GM21529 (cell line): ENCODE measurements around the gene RBM23.
"Not testable (repeated sequence)": the region's sequence is repeated elsewhere in the genome, so short reads cannot be mapped to it uniquely, and the experiment has no call there.

Experiments
- ATAC-seq: cut with Tn5 transposase; IDR thresholded peaks from one replicate; pipeline ENCODE4 v1.9.1; 2021; ENCODE audit not compliant: unreplicated experiment

The RBM23 gene

GRCh38 chr14:22870811-22871223 lies 48.1 kb downstream of the RBM23 start:
- ATAC-seq, result peak; percentile 39

DNA sequence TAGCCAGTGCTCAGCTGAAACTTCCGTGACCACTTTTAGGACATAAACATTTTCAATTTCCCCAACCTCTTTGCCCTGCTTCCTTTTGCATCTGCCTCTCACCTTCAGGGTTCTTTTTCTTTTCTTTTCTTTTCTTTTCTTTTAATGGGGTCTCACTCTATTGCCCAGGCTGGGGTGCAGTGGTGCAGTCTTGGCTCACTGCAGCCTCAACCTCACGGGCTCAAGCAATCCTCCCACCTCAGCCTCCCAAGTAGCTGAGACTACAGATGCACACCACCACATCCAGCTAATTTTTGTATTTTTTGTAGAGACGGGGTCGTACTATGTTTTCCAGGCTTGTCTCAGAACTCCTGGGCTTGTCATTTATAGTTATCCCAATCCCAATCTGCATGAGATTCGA lies 52.1 kb downstream of the RBM23 start:
- ATAC-seq, result no peak

DNA sequence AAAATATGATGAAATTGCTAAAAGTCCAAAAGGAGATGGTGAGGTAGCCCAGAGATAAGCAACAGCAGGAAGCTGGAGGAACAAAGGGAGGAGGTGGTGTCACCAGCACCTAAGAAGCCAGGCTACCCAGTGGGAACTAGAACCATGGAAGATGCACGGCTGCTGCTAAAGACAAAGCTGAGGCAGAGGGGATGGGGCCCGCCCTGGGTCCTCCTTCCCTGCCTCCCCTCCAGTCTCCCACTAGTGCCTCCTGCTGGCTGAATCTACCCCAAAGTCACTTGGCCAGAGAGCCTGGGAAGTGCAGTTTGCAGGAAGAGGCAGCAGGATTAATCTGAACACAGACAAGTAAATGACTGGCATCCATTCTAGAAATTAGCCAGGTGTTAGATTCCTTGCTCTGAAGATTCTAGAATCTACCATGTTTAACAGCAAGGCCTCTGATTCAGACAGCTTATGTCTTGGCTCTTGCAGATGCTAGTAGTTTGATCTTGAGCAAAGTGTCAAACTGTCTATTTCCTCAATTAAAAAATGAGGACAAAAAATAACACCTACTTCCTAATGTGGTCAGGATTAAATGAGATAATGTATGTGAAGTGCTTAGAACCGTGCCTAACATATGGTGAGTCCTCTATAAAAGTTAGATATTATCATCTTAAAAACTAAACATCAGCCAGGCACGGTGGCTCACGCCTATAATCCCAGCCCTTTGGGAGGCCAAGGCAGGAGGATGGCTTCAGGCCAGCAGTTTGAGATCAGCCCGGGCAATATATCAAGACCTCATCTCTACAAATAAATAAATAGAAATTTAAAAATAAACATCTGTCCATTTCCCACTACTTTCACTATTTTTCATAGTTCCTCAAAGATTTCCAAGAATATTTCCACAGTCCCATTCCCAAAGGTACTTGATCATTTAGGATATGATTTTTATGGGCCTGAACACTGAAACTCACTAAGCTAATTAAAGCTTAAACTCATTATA lies 53.2 kb downstream of the RBM23 start:
- no peak for ATAC-seq

GRCh38 chr14:22864979-22865378 lies 54.0 kb downstream of the RBM23 start:
- ATAC-seq, result no peak

GRCh38 chr14:22861651-22862050 lies 57.3 kb downstream of the RBM23 start:
- no peak for ATAC-seq

DNA sequence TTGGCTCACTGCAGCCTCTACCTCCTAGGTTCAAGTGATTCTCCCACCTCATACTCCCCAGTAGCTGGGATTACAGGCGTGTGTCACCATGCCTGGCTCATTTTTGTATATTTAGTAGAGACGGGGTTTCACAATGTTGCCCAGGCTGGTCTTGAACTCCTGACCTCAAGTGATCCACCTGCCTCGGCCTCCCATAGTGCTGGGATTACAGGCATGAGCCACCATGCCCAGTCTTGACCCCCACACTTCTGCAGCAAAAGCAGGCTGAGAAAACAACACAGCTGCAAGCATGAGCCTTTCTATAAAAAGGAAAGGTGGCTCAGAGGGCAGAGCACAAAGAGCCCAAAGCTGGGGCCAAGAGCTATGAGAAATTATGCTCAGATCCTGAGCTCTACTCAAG lies 58.6 kb downstream of the RBM23 start:
- not testable (repeated sequence) for ATAC-seq

- no peak for ATAC-seq
Measured at GRCh38 chr14:22856428-22856827, 62.5 kb downstream of the RBM23 start.

DNA sequence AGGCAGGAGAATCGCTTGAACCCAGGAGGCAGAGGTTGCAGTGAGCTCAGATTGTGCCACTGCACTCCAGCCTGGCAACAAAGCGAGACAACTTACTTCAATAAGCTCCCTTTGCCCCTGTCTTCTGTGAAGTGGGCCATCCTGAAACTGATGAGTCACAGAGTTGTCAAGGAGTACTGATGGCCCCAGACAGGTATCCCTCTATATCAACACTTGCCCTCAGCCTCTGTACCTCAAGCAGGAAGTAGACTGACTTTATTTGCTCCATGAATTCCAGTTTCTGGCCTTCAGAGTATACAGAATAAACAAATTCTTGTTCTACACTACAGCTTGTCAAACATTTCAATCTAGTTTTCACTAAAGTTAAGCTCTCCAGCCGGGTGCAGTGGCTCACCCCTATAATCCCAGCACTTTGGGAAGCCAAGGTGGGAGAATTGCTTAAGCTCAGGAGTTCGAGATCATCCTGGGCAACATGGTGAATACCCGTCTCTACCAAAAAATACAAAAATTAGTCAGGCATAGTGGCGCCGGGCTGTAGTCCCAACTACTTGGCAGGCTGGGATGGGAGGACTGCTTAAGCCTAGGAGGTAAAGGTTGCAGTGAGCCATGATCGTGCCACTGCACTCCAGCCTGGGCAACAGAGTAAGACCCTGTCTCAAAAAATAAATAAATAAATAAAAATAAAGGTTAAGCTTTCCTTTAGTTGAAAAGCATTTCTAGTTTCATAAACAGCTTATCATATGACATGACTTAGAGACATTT lies 63.8 kb downstream of the RBM23 start:
- no peak for ATAC-seq

- not testable (repeated sequence) for ATAC-seq
Measured at GRCh38 chr14:22854296-22854695, 64.7 kb downstream of the RBM23 start.

- ATAC-seq, result peak; percentile 82
Measured at GRCh38 chr14:22852940-22853767, 65.8 kb downstream of the RBM23 start.

GRCh38 chr14:22852599-22852939 lies 66.4 kb downstream of the RBM23 start:
- no peak for ATAC-seq

DNA sequence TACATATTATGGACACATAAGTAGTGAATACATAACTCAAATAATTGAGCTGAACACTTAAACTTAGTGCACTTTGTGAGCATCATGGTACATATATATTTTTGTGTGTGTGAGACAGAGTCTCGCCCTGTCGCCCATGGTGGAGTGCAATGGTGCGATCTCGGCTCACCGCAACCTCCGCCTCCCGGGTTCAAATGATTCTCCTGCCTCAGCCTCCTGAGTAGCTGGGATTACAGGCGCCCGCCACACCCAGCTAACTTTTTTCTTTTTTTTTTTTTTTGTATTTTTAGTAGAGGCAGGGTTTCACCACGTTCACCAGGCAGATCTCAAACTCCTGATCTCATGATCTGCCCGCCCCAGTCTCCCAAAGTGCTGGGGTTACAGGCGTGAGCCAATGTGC lies 66.8 kb downstream of the RBM23 start:
- ATAC-seq, result not testable (repeated sequence)

- no peak for ATAC-seq
Measured at GRCh38 chr14:22850944-22851764, 67.8 kb downstream of the RBM23 start.

DNA sequence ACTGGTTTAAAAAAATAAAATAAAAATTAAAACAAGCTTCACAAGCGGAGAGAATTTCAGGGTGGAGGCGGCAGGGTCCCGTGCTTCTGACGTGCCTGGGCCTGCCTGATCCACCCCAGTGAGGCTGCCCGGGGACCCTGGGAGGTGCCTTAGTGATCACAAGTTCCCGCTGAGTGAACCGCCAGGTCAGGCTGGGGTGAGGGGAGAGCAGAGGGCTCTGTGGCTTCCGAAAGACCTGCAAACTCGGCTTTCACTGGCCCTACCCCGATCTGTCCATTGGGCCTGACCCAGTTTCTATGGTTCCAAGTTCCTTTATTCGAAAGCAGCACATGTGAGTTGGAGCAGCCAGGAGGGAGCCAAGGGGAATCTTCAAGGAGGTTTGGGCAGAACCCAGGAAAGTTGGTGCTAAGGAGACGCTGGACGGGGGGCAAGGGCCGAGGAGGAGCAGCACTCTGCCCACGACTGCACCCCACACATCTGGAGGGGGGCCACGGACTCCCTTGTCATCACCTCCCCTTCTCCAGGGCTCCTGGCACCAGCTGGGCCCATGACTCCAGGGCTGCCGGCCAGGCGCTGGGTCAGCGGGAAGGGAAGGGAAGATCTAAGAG lies 69.6 kb downstream of the RBM23 start:
- no peak for ATAC-seq

DNA sequence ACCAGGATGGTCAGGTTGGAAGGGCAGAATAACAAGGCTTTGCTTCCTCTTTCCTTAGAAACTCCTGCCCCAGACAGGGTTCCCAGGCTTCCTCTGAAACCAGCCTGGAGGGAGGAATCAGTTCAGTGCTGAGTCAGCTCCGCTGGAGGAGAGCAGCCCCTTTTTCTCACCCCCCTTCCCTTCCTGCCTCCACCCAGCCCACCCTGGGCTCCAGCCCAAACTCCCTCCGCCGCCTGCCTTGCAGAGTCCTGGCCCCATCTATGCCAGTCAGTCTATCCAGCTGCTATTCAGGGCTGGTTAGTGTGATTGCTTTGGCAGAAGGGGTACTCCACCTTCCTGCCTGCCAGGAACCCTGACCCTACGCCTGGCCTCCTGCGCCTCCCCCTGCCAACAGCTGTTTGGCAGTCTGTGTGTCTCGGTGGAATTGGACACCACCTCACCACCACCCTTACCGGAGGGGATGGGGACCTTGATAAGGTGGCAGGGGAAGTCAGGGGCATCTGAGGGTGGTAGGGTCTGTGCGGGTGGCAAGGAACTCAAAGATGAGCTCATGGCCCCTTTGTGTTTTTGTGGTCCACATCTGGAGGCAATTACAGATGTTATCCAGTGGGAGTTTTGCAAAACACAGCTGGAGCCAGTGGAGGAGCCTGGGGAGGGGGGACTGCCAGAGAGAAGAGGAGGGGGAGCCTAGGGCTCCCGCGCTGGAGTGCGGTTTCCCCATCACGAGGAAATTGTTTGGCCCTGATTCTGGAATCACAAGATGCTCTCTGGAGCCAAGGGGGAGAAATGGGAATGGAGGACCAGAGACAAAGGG lies 70.4 kb downstream of the RBM23 start:
- no peak for ATAC-seq

DNA sequence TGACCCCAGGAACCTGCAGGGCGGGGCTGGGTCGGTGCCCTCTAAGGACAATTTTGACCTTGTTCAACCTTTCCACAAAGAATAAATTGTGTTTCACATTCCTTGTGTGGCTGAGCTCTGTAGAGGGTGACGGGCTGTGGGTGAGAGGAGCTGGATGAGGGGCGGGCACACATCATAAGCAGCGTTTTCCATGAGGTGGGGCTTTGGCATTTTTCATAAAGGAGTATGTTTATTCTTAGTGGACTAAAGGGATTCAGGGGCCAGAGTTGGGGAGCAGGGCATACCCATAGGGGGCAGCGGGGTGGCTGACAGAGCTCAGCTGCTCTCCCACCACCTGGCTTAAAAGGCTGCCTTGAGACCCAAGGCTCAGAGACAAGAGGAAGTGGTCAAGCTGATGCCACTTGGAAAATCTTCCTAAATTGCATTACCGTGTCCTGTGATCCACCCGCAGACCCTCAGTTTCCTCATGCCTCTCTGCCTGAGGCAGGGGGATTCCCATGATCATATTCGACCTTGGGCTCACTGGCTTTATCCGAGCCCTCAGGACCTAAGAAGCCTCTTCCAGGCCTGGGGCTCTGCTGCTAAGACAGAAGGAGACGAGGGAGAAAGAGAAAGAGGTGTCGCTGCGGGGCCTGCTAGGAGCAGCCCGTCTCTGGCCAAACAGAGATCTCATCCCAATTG lies 71.1 kb downstream of the RBM23 start:
- no peak for ATAC-seq

GRCh38 chr14:22846811-22847307 lies 72.1 kb downstream of the RBM23 start:
- no peak for ATAC-seq
